K562 (cell line): ENCODE results near the gene OTUD5. TPM values are rescaled to one million over a fixed set of nuclear protein-coding genes. Genes with fewer than 3 reads are reported as not detected.

Experiments used
- HNRNPK ChIP-seq: fragments of 200-400 bp; formaldehyde crosslinking; IDR thresholded peaks from one replicate; pipeline ENCODE4 v1.6.1; 2018; ENCODE audit warnings: mild to moderate bottlenecking, low read depth, low read length; ENCODE audit not compliant: poor library complexity, severe bottlenecking
- NBN ChIP-seq: fragments of 450-650 bp; IDR thresholded peaks from 2 replicates; pipeline ENCODE4 v1.6.1; 2016; ENCODE audit warnings: low read depth, mild to moderate bottlenecking
- SPI1 ChIP-seq: IDR thresholded peaks from 2 replicates; pipeline ENCODE4 v1.6.1; 2011; ENCODE audit warnings: low read depth, low read length, control low read depth, borderline replicate concordance
- STAT5B ChIP-seq: fragments of 250-450 bp; sonication (Bioruptor Pico); IDR thresholded peaks from 2 replicates; pipeline ENCODE4 v1.8.0; 2021; ENCODE audit warnings: mild to moderate bottlenecking, inconsistent platforms
- TAF7 ChIP-seq: fragments of 450-650 bp; IDR thresholded peaks from 2 replicates; pipeline ENCODE4 v1.6.1; 2016; ENCODE audit warnings: missing genetic modification characterization, missing compliant biosample characterization
- TRIM24 ChIP-seq, 2 experiments: fragments of 450-650 bp; IDR thresholded peaks; 2 replicates each; pipeline ENCODE4 v1.6.1; 2016
- ZNF253 ChIP-seq: fragments of 250-450 bp; sonication (Bioruptor Pico); conservative IDR thresholded peaks from 2 replicates; pipeline ENCODE4 v1.6.1; 2021; ENCODE audit warnings: mild to moderate bottlenecking
- ZNF282 ChIP-seq: sonication (generic); formaldehyde crosslinking; IDR thresholded peaks from 2 replicates; pipeline ENCODE4 v1.8.1; 2023; ENCODE audit warnings: missing genetic modification reagents
- ZNF695 ChIP-seq: fragments of 450-650 bp; formaldehyde crosslinking; IDR thresholded peaks from 2 replicates; pipeline ENCODE4 v1.4.0; 2020; ENCODE audit warnings: mild to moderate bottlenecking, moderate library complexity
- polyA plus RNA-seq, 8 experiments: library from polyadenylated mRNA; depleted of rRNA in 4 of 8; stranded (reverse) in 5 of 8; unstranded in 3 of 8; fragments of >200 nt; fragmentation: Nextera tagmentation in 2 of 8; fragmentation: Illumina TruSeq in 1 of 8; extraction: Ambion mirVana in 2 of 8; extraction: Trizol in 1 of 8; gene quantifications; 2 replicates each; pipeline versions ENCODE4 v1.2.1 to v1.2.3, GENCODE V29; 2011 to 2014; ENCODE audit warnings: inconsistent platforms in 1 of 8, missing spikeins in 1 of 8
- total RNA-seq, 7 experiments: library from RNA; depleted of rRNA in 6 of 7; stranded (reverse); fragments of >200 nt in 6 of 7; fragmentation: Illumina TruSeq in 2 of 7; extraction: Trizol in 2 of 7; gene quantifications; 2 replicates each; pipeline versions ENCODE4 v1.2.1 to v1.2.3, GENCODE V29; 2011 to 2021; ENCODE audit warnings: low replicate concordance in 1 of 7
- TF ChIP-seq, protein P1 (sequence below): fragments of 450-650 bp; formaldehyde crosslinking; IDR thresholded peaks from 2 replicates; pipeline ENCODE4 v1.4.0; 2022; ENCODE audit warnings: mild to moderate bottlenecking, moderate library complexity

Gene OTUD5
- total and polyA plus RNA-seq, 9 of the 15 experiments (the other 6 are each of a cell fraction or from before 2014, with no cell fraction given), result 3.6 to 102 (median 59.0) TPM

DNA sequence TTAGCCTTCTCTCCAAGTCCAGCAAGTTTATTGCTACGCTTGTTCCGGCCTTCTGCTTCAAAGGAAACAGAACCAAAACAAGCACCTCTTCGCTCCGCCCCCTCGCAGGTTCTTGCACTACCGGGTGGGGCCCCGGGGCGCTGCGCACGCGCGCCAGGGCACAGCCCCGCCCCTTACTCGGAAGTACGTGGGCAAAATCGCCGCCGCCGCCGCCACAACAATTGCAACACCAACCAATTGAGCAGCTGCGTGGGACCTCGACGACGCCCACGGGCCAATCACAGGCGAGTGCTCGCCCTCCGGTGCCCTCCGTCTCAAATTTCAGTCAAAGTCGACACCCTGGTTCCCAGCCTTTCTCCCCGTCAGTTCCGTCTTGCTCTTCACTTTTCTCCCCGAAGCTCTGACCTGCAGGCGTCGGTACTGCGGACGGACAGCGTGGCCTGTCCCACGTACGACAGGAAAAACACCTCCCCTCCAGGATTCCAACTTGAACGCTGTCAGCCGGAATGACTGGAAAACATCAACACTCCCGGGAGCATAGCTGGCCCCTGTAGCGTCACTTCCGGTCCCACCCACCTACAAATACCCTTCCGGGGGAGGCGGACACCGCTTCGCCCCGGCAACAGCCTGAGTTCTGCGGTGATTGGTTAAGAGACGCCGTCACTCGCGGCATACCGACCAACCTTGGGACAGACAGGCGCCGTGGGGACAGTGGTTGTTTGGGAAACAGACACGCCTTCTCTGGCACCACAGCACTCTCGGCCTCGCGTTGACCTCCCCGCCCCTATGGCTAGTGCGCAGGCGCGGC is 624 bp upstream of the OTUD5 start (continued):
- TF ChIP-seq STAT5B (CRISPR knock-in tag), result no peak
- no peak for TF ChIP-seq SPI1
- TF ChIP-seq HNRNPK, result no peak
- no peak for TF ChIP-seq ZNF282 (CRISPR knock-in tag)
- TF ChIP-seq TRIM24 (IDR thresholded peaks at IDR 0.05), result no peak
- peak; percentile 46; the same call in 1 of the 2 replicates for TF ChIP-seq TAF7 (tag)
- no peak for TF ChIP-seq ZNF695 (CRISPR knock-in tag)
- TF ChIP-seq, protein P1, sequence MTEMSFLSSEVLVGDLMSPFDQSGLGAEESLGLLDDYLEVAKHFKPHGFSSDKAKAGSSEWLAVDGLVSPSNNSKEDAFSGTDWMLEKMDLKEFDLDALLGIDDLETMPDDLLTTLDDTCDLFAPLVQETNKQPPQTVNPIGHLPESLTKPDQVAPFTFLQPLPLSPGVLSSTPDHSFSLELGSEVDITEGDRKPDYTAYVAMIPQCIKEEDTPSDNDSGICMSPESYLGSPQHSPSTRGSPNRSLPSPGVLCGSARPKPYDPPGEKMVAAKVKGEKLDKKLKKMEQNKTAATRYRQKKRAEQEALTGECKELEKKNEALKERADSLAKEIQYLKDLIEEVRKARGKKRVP (CRISPR knock-in tag), result no peak
- TF ChIP-seq ZNF253 (CRISPR knock-in tag), result no peak
- TF ChIP-seq NBN, result peak; percentile 47; the same call in 1 of the 2 replicates
- TF ChIP-seq, all 486 proteins: peak for 102
